ENCODE data around the gene SMAP2.

SMAP2 gene

DNA sequence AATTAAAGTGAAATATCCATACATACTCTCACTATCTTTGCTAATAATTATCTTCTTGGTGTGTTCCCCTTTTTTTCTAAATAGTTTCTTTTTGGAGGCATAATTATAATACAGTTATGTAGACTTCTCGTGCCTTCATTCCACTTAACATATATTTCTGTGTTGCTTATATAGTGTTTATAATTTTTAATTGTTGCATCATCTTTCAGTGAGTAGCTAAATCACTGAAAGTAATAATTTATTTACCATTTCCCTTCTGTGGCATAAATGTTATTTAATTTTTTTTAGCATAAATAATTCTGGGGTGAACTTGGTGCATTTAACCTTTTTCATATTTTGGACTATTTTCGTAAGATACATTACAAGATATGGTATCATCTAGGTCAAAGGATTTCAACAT is 38.3 kb downstream of the SMAP2 start:
- H3K4me3 ChIP-seq, result no peak overlapping the region
- no peak overlapping the region for H3K27ac ChIP-seq
- peak overlapping the region; percentile 8 for H3K9ac ChIP-seq (ENCODE audit: insufficient read length)
- H3K9me3 ChIP-seq (ENCODE audit: low read depth, low read length), result no peaks in the 10 kb centered on the region
- TF ChIP-seq POLR2AphosphoS5 (IDR thresholded peaks at IDR 0.05; ENCODE audit: borderline replicate concordance, low read depth, low read length) (no peak), EZH2 (IDR thresholded peaks at IDR 0.05) (no peak), FOXP2 (optimal IDR thresholded peaks at IDR 0.05; ENCODE audit: control extremely low read depth, extremely low read length, insufficient read depth) (no peak)
- peaks cover 43% of the 10 kb centered on the region for H3K36me3 ChIP-seq (ENCODE audit: insufficient read depth, low read length)
- DNase-seq (ENCODE audit: low read depth, low spot score), result no peak

DNA sequence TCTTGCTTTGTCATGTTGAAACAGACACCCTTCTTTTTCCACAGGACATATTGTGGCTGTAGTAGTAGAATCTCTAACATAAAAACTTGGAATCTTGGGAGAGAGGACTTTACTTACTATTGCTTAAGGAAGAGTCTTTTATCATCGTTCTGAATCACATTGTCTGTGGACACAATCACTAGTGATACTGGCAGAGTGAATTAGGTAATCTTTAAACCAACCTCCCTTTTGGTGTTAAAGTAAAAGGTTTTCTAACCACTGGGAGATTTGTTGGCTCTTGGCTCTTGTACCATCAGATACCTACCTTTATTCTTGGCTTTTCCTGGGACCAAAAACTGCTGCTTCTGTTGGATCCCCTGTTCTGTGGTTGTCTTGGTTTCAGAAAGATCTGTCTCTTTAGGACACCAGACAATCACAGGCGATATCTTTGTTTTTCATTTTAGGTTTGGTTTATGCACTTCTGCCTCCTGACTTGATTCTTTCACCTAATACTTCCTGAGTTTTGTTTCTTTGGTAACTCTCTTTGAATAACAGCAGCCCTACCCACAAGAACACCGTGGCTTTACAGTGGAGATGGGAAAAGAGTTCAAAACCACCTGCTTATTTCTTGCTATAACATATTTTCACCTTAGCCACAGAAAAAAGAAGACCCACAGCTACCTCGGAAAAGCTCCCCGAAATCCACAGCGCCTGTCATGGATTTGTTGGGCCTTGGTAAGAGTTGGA is 40.2 kb downstream of the SMAP2 start:
- Histone ChIP-seq H3K4me3 (no peak overlapping the region), H3K36me3 (ENCODE audit: insufficient read depth, low read length) (peaks cover 55% of the 10 kb centered on the region), H3K9ac (ENCODE audit: insufficient read length) (no peak overlapping the region), H3K27ac (no peak overlapping the region), H3K9me3 (ENCODE audit: low read depth, low read length) (no peaks in the 10 kb centered on the region)
- TF ChIP-seq FOXP2 (optimal IDR thresholded peaks at IDR 0.05; ENCODE audit: control extremely low read depth, extremely low read length, insufficient read depth) (no peak), EZH2 (IDR thresholded peaks at IDR 0.05) (no peak), POLR2AphosphoS5 (IDR thresholded peaks at IDR 0.05; ENCODE audit: borderline replicate concordance, low read depth, low read length) (no peak)
- DNase-seq (ENCODE audit: low read depth, low spot score), result no peak

DNA sequence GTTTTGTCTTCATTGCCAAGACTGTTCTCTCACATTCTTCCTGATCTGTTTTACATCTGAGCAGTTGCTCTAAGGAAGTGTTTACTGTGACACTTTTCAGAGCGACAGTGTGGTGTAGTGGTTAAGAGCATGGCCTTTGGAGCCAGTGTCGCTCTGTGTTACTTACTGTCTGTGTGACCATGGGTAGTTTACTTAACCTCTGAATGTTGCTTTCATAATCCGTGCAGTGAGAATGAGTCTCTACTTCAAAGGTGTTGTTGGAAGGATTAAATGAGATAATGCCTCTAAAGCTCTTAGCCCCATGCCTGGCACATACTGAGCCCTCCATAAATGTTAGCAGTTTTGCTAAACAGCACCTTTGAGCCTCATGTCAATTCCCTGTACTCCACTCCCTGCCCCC is 40.8 kb downstream of the SMAP2 start:
- DNase-seq (ENCODE audit: low read depth, low spot score), result no peak
- no peaks in the 10 kb centered on the region for H3K9me3 ChIP-seq (ENCODE audit: low read depth, low read length)
- no peak overlapping the region for H3K27ac ChIP-seq
- no peak overlapping the region for H3K4me3 ChIP-seq
- H3K9ac ChIP-seq (ENCODE audit: insufficient read length), result no peak overlapping the region
- peaks cover 53% of the 10 kb centered on the region for H3K36me3 ChIP-seq (ENCODE audit: insufficient read depth, low read length)
- TF ChIP-seq FOXP2 (optimal IDR thresholded peaks at IDR 0.05; ENCODE audit: control extremely low read depth, extremely low read length, insufficient read depth), result no peak
- TF ChIP-seq POLR2AphosphoS5 (IDR thresholded peaks at IDR 0.05; ENCODE audit: borderline replicate concordance, low read depth, low read length), result no peak
- TF ChIP-seq EZH2 (IDR thresholded peaks at IDR 0.05), result no peak

DNA sequence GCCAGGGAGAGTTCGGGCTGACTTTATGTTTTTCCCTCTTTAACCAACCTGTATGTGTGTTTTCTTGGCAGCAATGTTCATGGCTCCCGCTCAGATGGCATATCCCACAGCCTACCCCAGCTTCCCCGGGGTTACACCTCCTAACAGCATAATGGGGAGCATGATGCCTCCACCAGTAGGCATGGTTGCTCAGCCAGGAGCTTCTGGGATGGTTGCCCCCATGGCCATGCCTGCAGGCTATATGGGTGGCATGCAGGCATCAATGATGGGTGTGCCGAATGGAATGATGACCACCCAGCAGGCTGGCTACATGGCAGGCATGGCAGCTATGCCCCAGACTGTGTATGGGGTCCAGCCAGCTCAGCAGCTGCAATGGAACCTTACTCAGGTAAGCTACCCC is 43.2 kb downstream of the SMAP2 start:
- Histone ChIP-seq H3K4me3 (no peak overlapping the region), H3K9me3 (ENCODE audit: low read depth, low read length) (no peaks in the 10 kb centered on the region), H3K9ac (ENCODE audit: insufficient read length) (no peak overlapping the region), H3K27ac (no peak overlapping the region), H3K36me3 (ENCODE audit: insufficient read depth, low read length) (peaks cover 47% of the 10 kb centered on the region)
- DNase-seq (ENCODE audit: low read depth, low spot score), result no peak
- no peak for TF ChIP-seq POLR2AphosphoS5 (IDR thresholded peaks at IDR 0.05; ENCODE audit: borderline replicate concordance, low read depth, low read length)
- no peak for TF ChIP-seq EZH2 (IDR thresholded peaks at IDR 0.05)
- TF ChIP-seq FOXP2 (optimal IDR thresholded peaks at IDR 0.05; ENCODE audit: control extremely low read depth, extremely low read length, insufficient read depth), result no peak

DNA sequence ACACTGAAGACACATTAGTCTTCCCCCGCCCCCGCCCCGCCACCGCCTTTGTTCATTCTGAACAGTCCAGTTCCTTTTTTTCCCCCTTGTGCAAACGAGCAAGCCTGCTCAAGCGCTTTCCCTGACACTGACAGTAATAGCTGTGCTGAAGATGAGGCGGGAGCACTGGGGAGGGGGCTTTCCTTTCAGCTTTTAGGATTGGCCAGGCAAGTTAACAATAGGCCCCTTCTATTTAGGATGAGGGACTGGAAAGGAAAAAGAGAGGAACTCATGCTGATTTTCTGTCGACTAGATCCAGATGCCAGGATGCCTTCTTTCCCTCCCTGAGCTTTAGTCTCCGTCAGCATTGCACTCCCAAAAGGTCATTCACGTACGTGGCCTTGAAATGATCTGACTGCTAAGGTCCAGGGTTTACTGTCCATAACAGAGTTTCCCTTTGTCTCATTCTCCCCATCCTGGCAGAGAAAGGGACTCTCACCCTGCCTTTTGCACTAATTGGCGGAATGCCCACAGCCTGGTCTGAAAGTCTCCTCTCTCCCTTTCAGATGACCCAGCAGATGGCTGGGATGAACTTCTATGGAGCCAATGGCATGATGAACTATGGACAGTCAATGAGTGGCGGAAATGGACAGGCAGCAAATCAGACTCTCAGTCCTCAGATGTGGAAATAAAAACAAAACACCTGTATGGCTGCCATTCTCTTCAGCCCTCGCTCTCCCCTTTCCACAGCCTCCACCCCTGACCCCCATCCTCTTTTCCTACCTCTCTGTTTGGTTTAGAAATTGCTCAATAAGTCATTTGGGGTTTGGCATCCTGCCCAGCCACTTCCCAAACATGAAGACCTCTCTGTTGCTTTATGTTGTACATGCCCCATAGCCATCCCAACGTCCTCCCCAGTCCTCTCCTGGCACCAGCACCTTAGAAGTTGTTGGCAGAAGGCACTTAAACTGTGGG is 48.2 kb downstream of the SMAP2 start:
- Histone ChIP-seq H3K9me3 (ENCODE audit: low read depth, low read length) (no peaks in the 10 kb centered on the region), H3K36me3 (ENCODE audit: insufficient read depth, low read length) (peaks cover 23% of the 10 kb centered on the region), H3K4me3 (no peak overlapping the region), H3K27ac (no peak overlapping the region), H3K9ac (ENCODE audit: insufficient read length) (no peak overlapping the region)
- no peak for DNase-seq (ENCODE audit: low read depth, low spot score)
- TF ChIP-seq POLR2AphosphoS5 (IDR thresholded peaks at IDR 0.05; ENCODE audit: borderline replicate concordance, low read depth, low read length) (no peak), EZH2 (IDR thresholded peaks at IDR 0.05) (no peak), FOXP2 (optimal IDR thresholded peaks at IDR 0.05; ENCODE audit: control extremely low read depth, extremely low read length, insufficient read depth) (no peak)

DNA sequence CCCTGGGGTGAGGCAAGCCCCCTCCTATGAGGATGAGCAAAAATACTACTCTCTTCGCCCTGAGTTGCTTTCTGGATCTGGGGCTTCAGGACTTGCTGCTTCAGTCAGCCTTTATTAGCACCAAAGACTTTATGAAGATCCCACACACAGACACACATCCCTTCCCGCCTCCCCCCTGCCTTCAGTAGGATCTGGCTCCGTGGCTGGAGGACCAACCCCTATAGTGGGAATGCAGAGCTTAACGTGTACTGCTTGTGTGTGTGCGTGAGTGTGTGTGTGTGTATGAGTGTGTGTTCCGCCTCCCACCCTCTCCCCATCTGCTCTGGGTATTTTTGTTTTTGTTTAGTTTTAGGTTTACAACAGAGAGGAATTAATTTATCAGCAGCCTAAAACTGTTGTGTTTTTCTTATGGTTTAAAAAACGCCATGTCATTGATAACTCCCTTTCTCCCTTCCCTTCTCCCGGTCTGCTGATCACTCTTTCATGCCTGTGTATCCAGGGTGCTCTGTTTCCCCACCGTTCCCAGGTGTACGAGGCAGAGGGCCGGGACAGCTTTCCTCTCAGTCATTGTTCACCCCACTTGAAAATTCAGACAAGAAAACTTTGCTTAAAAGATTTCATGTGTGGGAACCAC is 49.2 kb downstream of the SMAP2 start:
- Histone ChIP-seq H3K27ac (no peak overlapping the region), H3K4me3 (no peak overlapping the region), H3K9ac (ENCODE audit: insufficient read length) (no peak overlapping the region), H3K36me3 (ENCODE audit: insufficient read depth, low read length) (peaks cover 12% of the 10 kb centered on the region), H3K9me3 (ENCODE audit: low read depth, low read length) (no peaks in the 10 kb centered on the region)
- DNase-seq (ENCODE audit: low read depth, low spot score), result no peak
- TF ChIP-seq FOXP2 (optimal IDR thresholded peaks at IDR 0.05; ENCODE audit: control extremely low read depth, extremely low read length, insufficient read depth) (no peak), EZH2 (IDR thresholded peaks at IDR 0.05) (no peak), POLR2AphosphoS5 (IDR thresholded peaks at IDR 0.05; ENCODE audit: borderline replicate concordance, low read depth, low read length) (no peak)

DNA sequence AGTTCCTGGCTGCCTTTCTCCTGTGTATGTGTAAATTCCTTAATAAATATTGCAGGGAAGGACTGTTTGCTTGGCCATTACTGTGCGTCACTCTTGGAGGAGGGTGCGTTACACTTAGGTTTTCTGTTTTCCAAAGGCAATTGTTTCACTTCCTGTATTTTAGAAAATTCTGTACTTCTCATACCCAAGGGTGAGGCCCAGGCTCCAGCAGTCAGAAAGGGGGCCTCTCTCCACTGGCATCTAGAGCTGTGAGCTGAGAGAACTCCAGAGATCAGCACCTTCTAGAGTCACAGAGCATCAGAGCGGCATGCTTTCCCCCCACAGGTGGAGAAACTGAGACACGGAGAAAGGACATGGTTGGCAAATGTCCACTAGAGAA is 49.7 kb downstream of the SMAP2 start:
- DNase-seq (ENCODE audit: low read depth, low spot score), result no peak
- H3K27ac ChIP-seq, result no peak overlapping the region
- H3K4me3 ChIP-seq, result no peak overlapping the region
- TF ChIP-seq FOXP2 (optimal IDR thresholded peaks at IDR 0.05; ENCODE audit: control extremely low read depth, extremely low read length, insufficient read depth) (no peak), EZH2 (IDR thresholded peaks at IDR 0.05) (no peak), POLR2AphosphoS5 (IDR thresholded peaks at IDR 0.05; ENCODE audit: borderline replicate concordance, low read depth, low read length) (no peak)
- no peak overlapping the region for H3K9ac ChIP-seq (ENCODE audit: insufficient read length)
- peaks cover 7% of the 10 kb centered on the region for H3K36me3 ChIP-seq (ENCODE audit: insufficient read depth, low read length)
- no peaks in the 10 kb centered on the region for H3K9me3 ChIP-seq (ENCODE audit: low read depth, low read length)
